HUES64 (cell line): ENCODE results near the gene TRIP10.
"Not testable (repeated sequence)": the region's sequence is repeated elsewhere in the genome, so short reads cannot be mapped to it uniquely, and the experiment has no call there.

Experiments
- H3K27ac ChIP-seq: 2 replicates; pipeline ENCODE4 v1.7.0; 2013; ENCODE audit warnings: low read depth, low read length, inconsistent platforms
- H3K27me3 ChIP-seq: 2 replicates; pipeline ENCODE4 v1.6.1; 2013; ENCODE audit warnings: mild to moderate bottlenecking, low read length; ENCODE audit not compliant: insufficient read depth
- H3K36me3 ChIP-seq: 2 replicates; pipeline ENCODE4 v1.6.1; 2013; ENCODE audit warnings: mild to moderate bottlenecking, low read length; ENCODE audit not compliant: insufficient read depth
- H3K4me1 ChIP-seq: 2 replicates; pipeline ENCODE4 v1.6.1; 2013; ENCODE audit warnings: mild to moderate bottlenecking, low read length, moderate library complexity; ENCODE audit not compliant: insufficient read depth
- H3K4me3 ChIP-seq: 2 replicates; pipeline ENCODE4 v1.5.1; 2013; ENCODE audit warnings: mild to moderate bottlenecking, low read length, moderate library complexity
- H3K9ac ChIP-seq: 2 replicates; pipeline ENCODE4 v1.6.1; 2013; ENCODE audit warnings: mild to moderate bottlenecking, low read depth, low read length
- H3K9me3 ChIP-seq: 2 replicates; pipeline ENCODE4 v1.6.1; 2013; ENCODE audit warnings: low read depth, low read length; ENCODE audit not compliant: insufficient read depth
- WGBS: fragments of 150-250, 120-280 bp; methylation state at CpG from one replicate; pipeline ENCODE4 v1.1.7; 2013; ENCODE audit warnings: missing lambda C conversion rate; 5-methylcytosine and 5-hydroxymethylcytosine counted together

Gene TRIP10

GRCh38 chr19:6765738-6766356 is 26.4 kb downstream of the TRIP10 start:
- peaks cover 7% of the 10 kb centered on the region; the same call in 1 of the 2 replicates for H3K4me1 ChIP-seq
- H3K4me3 ChIP-seq, result peak overlapping the region; percentile 78
- peak overlapping the region; percentile 65 for H3K9ac ChIP-seq
- peak overlapping the region; percentile 83 for H3K27ac ChIP-seq
- H3K9me3 ChIP-seq, result no peaks in the 10 kb centered on the region
- no peaks in the 10 kb centered on the region for H3K36me3 ChIP-seq
- 31% methylated on average over 8 of the region's 8 CpGs for WGBS
- H3K27me3 ChIP-seq, result no peaks in the 10 kb centered on the region

DNA sequence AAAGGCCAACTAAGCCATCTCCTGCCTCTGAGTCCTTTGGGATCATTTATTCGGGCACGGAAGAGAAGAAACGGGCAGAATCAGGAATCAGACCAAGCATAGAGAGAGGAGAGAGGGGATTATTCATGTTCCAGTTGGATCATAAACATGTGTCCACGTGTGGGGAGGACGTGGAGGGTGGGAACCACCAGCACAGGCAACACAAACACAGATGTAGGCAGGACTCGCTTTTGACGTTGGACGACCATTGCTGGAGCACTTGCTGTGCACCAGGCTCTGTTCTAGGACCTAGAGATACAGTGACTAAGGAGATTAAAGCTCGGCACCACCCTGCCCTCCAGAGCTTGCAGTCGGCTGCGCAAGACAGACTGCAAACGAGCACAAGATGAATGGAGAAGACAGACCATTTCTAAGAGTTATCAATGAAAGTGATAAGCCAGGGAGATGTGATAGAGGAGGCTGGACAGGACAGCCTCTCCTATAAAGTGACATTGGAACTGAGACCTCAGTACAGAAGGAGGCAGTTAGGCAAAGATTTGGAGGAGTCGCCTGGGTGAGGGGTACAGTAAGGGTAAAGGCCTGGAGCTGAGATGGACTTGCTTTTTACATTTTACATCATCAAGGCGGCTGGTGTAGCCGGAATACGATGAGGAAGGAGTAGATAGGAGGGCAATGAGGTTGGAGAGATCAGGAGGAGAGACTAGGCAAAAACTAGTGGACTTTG is 27.0 kb downstream of the TRIP10 start:
- Histone ChIP-seq H3K9ac (peak overlapping the region; percentile 42), H3K4me1 (peaks cover 7% of the 10 kb centered on the region; the same call in 1 of the 2 replicates), H3K27ac (peak overlapping the region; percentile 81; the same call in 1 of the 2 replicates), H3K4me3 (peak overlapping the region; percentile 78), H3K27me3 (no peaks in the 10 kb centered on the region), H3K36me3 (no peaks in the 10 kb centered on the region), H3K9me3 (no peaks in the 10 kb centered on the region)
- 27% methylated on average over 16 of the region's 16 CpGs for WGBS

- Histone ChIP-seq H3K4me3 (peak overlapping the region; percentile 78), H3K9ac (peak overlapping the region; percentile 42), H3K36me3 (no peaks in the 10 kb centered on the region), H3K9me3 (no peaks in the 10 kb centered on the region), H3K27me3 (no peaks in the 10 kb centered on the region), H3K4me1 (peaks cover 7% of the 10 kb centered on the region; the same call in 1 of the 2 replicates), H3K27ac (no peak overlapping the region)
- WGBS, result 5% methylated on average over 15 of the region's 15 CpGs
Measured at GRCh38 chr19:6767081-6767356, 27.5 kb downstream of the TRIP10 start.

- H3K36me3 ChIP-seq, result no peaks in the 10 kb centered on the region
- 3% methylated on average over 47 of the region's 47 CpGs for WGBS
Measured at GRCh38 chr19:6767357-6768235, 28.1 kb downstream of the TRIP10 start, which contains the start of gene SH2D3A. Gene SH2D3A, minus strand, starts transcription at chr19:6767435. Its CDS starts 3,687 bp downstream, at chr19:6763748.

GRCh38 chr19:6768236-6768785 is 28.8 kb downstream of the TRIP10 start:
- Histone ChIP-seq H3K4me1 (peaks cover 7% of the 10 kb centered on the region; the same call in 1 of the 2 replicates), H3K27me3 (no peaks in the 10 kb centered on the region), H3K36me3 (no peaks in the 10 kb centered on the region), H3K27ac (no peak overlapping the region), H3K9me3 (no peaks in the 10 kb centered on the region), H3K4me3 (peak overlapping the region; percentile 78), H3K9ac (no peak overlapping the region)
- 75% methylated on average over 8 of the region's 8 CpGs for WGBS

More at GRCh38 chr19:6767357-6768235, 28.1 kb downstream of the TRIP10 start, which contains the start of gene SH2D3A:
- H3K4me1 ChIP-seq, result peaks cover 7% of the 10 kb centered on the region; the same call in 1 of the 2 replicates
- H3K9ac ChIP-seq, result peak within 1 kb of the TSS; percentile 42
- H3K9me3 ChIP-seq, result no peaks in the 10 kb centered on the region
- H3K4me3 ChIP-seq, result peak within 1 kb of the TSS; percentile 78
- H3K27me3 ChIP-seq, result no peaks in the 10 kb centered on the region
- peak within 1 kb of the TSS; percentile 81; the same call in 1 of the 2 replicates for H3K27ac ChIP-seq

- H3K4me3 ChIP-seq, result no peak overlapping the region
- WGBS, result 38% methylated on average over 9 of the region's 11 CpGs
Measured at GRCh38 chr19:6769006-6769619, 29.6 kb downstream of the TRIP10 start.

GRCh38 chr19:6771648-6772027 is 32.2 kb downstream of the TRIP10 start:
- not testable (repeated sequence) for H3K9me3 ChIP-seq, H3K27ac ChIP-seq, H3K27me3 ChIP-seq, H3K9ac ChIP-seq, H3K4me3 ChIP-seq, H3K4me1 ChIP-seq, H3K36me3 ChIP-seq
- 92% methylated on average over 7 of the region's 7 CpGs for WGBS

More at GRCh38 chr19:6769006-6769619, 29.6 kb downstream of the TRIP10 start:
- H3K27me3 ChIP-seq, result no peaks in the 10 kb centered on the region
- H3K9ac ChIP-seq, result no peak overlapping the region
- H3K36me3 ChIP-seq, result no peaks in the 10 kb centered on the region
- H3K27ac ChIP-seq, result no peak overlapping the region
- H3K4me1 ChIP-seq, result peaks cover 7% of the 10 kb centered on the region; the same call in 1 of the 2 replicates
- no peaks in the 10 kb centered on the region for H3K9me3 ChIP-seq

DNA sequence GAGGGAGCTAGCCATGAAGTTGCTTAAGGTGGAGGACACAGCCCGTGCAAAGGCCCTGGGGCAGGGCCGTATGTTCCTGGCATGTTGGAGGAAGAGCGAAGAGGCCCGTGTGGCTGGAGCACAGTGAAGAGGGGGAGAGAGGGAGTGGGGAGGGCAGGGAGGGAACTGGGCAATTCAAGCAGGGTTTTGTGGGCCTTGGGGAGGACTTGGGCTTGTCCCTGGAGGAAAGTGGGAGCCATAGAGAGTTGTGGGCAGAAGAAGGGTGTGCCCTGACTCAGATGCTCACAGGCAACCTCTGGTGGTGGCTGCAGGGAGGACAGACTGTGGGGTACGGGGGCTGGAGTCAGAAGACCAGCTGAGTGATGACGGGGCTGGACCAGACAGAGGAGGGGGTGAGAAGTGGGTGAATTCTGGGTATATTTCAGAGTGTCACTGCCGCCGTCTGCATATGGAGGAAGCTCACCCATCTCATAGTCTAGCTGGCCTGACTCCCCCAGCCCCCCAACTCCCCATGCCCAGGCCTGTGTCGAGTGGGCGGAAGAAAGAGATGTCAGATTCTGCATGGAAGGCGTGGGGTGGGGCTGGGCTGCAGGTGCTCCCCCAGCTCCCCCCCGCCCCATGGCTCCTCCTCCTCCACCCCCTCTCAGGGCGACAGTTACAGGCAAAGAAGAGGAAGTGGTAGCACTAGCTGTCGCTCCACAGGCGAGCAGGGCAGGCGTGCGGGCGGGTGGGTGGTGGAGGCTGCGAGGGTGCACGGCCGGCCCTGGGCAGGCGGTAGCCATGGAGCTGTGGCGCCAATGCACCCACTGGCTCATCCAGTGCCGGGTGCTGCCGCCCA is 32.8 kb downstream of the TRIP10 start, which contains the start of gene VAV1:
VAV1 (plus strand) TSS at position 681 of the 838 bp plus-strand sequence; CDS start at position 781, 100 bp downstream.
- H3K4me3 ChIP-seq, result no peak within 1 kb of the TSS
- H3K36me3 ChIP-seq, result no peaks in the 10 kb centered on the region
- H3K27me3 ChIP-seq, result no peaks in the 10 kb centered on the region
- 81% methylated on average over 21 of the region's 25 CpGs for WGBS
- no peaks in the 10 kb centered on the region for H3K4me1 ChIP-seq
- no peak within 1 kb of the TSS for H3K27ac ChIP-seq
- peaks cover 2% of the 10 kb centered on the region; the same call in 1 of the 2 replicates for H3K9me3 ChIP-seq
- no peak within 1 kb of the TSS for H3K9ac ChIP-seq

- H3K4me3 ChIP-seq, result no peak overlapping the region
- H3K9ac ChIP-seq, result no peak overlapping the region
- H3K4me1 ChIP-seq, result no peaks in the 10 kb centered on the region
- H3K27ac ChIP-seq, result no peak overlapping the region
- WGBS, result 89% methylated on average over 14 of the region's 14 CpGs
- H3K27me3 ChIP-seq, result no peaks in the 10 kb centered on the region
- H3K36me3 ChIP-seq, result no peaks in the 10 kb centered on the region
- H3K9me3 ChIP-seq, result peaks cover 5% of the 10 kb centered on the region; the same call in 1 of the 2 replicates
Measured at GRCh38 chr19:6772866-6773322, 33.4 kb downstream of the TRIP10 start.
